ENCODE measurements around the gene GNG11. TPM values are rescaled to one million over a fixed set of nuclear protein-coding genes. Genes with fewer than 3 reads are reported as not detected.
A peak's percentile ranks its signal among the peaks of the same experiment; 100 is the strongest.

Gene GNG11
- total RNA-seq, 1 donor from 2014 or later, result 43.6 TPM

- TF ChIP-seq, protein P1, sequence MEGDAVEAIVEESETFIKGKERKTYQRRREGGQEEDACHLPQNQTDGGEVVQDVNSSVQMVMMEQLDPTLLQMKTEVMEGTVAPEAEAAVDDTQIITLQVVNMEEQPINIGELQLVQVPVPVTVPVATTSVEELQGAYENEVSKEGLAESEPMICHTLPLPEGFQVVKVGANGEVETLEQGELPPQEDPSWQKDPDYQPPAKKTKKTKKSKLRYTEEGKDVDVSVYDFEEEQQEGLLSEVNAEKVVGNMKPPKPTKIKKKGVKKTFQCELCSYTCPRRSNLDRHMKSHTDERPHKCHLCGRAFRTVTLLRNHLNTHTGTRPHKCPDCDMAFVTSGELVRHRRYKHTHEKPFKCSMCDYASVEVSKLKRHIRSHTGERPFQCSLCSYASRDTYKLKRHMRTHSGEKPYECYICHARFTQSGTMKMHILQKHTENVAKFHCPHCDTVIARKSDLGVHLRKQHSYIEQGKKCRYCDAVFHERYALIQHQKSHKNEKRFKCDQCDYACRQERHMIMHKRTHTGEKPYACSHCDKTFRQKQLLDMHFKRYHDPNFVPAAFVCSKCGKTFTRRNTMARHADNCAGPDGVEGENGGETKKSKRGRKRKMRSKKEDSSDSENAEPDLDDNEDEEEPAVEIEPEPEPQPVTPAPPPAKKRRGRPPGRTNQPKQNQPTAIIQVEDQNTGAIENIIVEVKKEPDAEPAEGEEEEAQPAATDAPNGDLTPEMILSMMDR (conservative IDR thresholded peaks at IDR 0.05; ENCODE audit: low read depth, low read length), result no peak
- DNase-seq (ENCODE audit: low read depth), result no peak
- no peak overlapping the region for H3K4me3 ChIP-seq (ENCODE audit: low read depth, low read length)
Measured at GRCh38 chr7:93883917-93884345, 37.6 kb upstream of the GNG11 start.

DNA sequence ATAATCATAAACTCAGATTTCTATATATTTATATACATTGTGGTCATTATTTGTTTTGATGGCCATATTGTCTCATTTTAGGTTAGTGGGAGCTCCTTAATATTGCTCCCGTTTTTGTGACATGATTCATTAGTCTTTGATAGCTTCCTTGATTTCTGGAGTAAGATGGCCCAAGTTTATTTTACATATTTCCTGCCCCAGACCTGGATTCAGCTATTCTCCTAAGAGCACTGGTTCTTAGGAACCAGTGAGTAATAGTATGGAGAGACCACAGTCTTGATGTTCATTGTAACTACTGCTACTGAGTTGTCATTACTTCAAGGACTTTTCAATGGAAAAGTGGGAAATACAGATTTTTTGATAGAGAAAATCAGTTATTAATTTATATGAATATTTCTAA lies 37.0 kb upstream of the GNG11 start:
- H3K4me3 ChIP-seq (ENCODE audit: low read depth, low read length), result no peak overlapping the region
- TF ChIP-seq, protein P1 (conservative IDR thresholded peaks at IDR 0.05; ENCODE audit: low read depth, low read length), result no peak

GRCh38 chr7:93889261-93889660 lies 32.3 kb upstream of the GNG11 start:
- TF ChIP-seq, protein P1 (conservative IDR thresholded peaks at IDR 0.05; ENCODE audit: low read depth, low read length), result no peak
- DNase-seq (ENCODE audit: low read depth), result peak; percentile 13
- H3K4me3 ChIP-seq (ENCODE audit: low read depth, low read length), result peak overlapping the region; percentile 84

More for the DNA sequence above, 37.0 kb upstream of the GNG11 start:
- no peak for DNase-seq (ENCODE audit: low read depth)

GRCh38 chr7:93890041-93890463 lies 31.5 kb upstream of the GNG11 start:
- peak; percentile 37 for DNase-seq (ENCODE audit: low read depth)
- peak overlapping the region; percentile 84 for H3K4me3 ChIP-seq (ENCODE audit: low read depth, low read length)
- TF ChIP-seq, protein P1 (conservative IDR thresholded peaks at IDR 0.05; ENCODE audit: low read depth, low read length), result no peak

GRCh38 chr7:93890464-93891068 lies 31.0 kb upstream of the GNG11 start, which contains the start of gene TFPI2:
Gene TFPI2 (minus strand): TSS chr7:93890753. CDS start chr7:93890678, 75 bp downstream.
- TF ChIP-seq, protein P1 (conservative IDR thresholded peaks at IDR 0.05; ENCODE audit: low read depth, low read length), result peak; percentile 45
- DNase-seq (ENCODE audit: low read depth), result peak; percentile 70
- H3K4me3 ChIP-seq (ENCODE audit: low read depth, low read length), result peak within 1 kb of the TSS; percentile 84

DNA sequence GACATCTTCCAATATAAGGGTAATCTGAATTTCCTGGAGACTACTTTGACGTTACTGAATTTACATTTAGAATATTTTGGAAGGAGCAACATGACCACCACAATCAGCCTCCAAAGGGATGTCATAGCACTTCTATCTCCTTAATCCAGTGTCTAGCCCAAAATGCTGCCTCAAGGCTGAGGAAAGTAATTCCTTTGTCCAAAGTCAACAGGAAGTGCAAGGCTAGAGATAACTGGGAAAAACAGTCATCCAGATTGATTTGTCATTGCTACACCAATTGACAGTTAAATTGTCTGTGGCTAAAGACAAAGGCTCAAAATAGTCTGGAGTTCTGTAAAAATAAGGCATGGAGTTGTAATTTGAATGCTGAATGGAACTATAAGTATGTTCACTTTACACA lies 27.1 kb upstream of the GNG11 start:
- H3K4me3 ChIP-seq (ENCODE audit: low read depth, low read length), result no peak overlapping the region
- TF ChIP-seq, protein P1 (conservative IDR thresholded peaks at IDR 0.05; ENCODE audit: low read depth, low read length), result no peak
- DNase-seq (ENCODE audit: low read depth), result no peak
